ENCODE results near the gene ZNF700. TPM values are rescaled to one million over a fixed set of nuclear protein-coding genes. Genes with fewer than 3 reads are reported as not detected.

The ZNF700 gene
- total and polyA plus RNA-seq, 8 donors = 6.5 to 22.7 (median 8.1) TPM

DNA sequence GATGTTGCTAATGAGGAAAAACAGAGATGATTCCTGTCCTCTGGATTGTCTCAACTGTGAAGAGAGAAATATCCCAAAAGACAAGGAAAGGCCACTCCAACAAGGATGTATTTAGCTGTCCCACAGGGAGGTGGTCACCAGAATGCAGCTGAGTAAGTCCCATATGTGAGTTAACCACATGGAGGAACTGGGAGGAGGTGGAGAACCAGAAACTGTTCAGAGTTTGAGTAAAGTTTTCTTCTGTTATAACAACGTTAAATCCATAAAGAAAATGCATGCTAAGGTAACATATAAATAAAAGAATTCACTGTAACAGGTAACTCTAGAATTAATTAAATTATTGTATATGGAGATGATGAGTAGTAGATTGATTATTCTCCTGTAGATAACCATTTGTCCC, 45.3 kb downstream of the ZNF700 start:
- H3K4me1 ChIP-seq = no peaks in the 10 kb centered on the region
- TF ChIP-seq, protein P1, sequence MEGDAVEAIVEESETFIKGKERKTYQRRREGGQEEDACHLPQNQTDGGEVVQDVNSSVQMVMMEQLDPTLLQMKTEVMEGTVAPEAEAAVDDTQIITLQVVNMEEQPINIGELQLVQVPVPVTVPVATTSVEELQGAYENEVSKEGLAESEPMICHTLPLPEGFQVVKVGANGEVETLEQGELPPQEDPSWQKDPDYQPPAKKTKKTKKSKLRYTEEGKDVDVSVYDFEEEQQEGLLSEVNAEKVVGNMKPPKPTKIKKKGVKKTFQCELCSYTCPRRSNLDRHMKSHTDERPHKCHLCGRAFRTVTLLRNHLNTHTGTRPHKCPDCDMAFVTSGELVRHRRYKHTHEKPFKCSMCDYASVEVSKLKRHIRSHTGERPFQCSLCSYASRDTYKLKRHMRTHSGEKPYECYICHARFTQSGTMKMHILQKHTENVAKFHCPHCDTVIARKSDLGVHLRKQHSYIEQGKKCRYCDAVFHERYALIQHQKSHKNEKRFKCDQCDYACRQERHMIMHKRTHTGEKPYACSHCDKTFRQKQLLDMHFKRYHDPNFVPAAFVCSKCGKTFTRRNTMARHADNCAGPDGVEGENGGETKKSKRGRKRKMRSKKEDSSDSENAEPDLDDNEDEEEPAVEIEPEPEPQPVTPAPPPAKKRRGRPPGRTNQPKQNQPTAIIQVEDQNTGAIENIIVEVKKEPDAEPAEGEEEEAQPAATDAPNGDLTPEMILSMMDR (IDR thresholded peaks at IDR 0.05) = no peak
- H3K9me3 ChIP-seq = no peaks in the 10 kb centered on the region
- no peak overlapping the region for H3K27ac ChIP-seq
- WGBS, 2 donors = 64 to 81% methylated on average over 1 of the region's 1 CpG
- no peak for DNase-seq
- no peak for ATAC-seq
- H3K4me3 ChIP-seq = no peak overlapping the region
- no peak for FAIRE-seq
- no peaks in the 10 kb centered on the region for H3K27me3 ChIP-seq
- no peaks in the 10 kb centered on the region for H3K36me3 ChIP-seq
- intact Hi-C loops (cut with DNase I) = no loop called here

DNA sequence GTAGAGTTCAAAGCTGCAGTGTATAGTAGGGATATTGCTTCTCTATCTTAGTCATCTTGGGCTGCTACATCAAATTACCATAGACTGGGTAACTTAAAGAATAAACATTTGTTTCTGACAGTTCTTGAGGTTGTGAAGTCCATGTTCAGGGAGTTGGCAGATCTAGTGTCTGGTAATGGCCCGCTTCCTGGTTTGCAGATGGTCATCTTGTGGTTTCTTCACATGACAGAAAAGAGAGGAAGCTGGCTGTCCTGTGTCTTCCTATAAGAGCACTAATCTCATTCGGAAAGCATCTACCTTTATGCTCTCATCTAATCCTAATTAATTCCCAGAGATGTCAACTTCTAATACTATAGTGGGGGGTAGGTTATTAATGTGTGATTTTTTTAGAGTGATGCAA, 46.1 kb downstream of the ZNF700 start:
- intact Hi-C loops (cut with DNase I) = no loop called here
- peak in 2 of 4 donors; percentile 46 to 62 for ATAC-seq
- no peaks in the 10 kb centered on the region for H3K36me3 ChIP-seq
- H3K9me3 ChIP-seq = no peaks in the 10 kb centered on the region
- H3K4me3 ChIP-seq = no peak overlapping the region
- no peaks in the 10 kb centered on the region for H3K27me3 ChIP-seq
- FAIRE-seq = no peak
- no peak overlapping the region for H3K27ac ChIP-seq
- no peak for DNase-seq
- H3K4me1 ChIP-seq = no peaks in the 10 kb centered on the region
- 79 to 88% methylated on average over 2 of the region's 2 CpGs for WGBS, 2 donors
- TF ChIP-seq, protein P1 (IDR thresholded peaks at IDR 0.05) = no peak

DNA sequence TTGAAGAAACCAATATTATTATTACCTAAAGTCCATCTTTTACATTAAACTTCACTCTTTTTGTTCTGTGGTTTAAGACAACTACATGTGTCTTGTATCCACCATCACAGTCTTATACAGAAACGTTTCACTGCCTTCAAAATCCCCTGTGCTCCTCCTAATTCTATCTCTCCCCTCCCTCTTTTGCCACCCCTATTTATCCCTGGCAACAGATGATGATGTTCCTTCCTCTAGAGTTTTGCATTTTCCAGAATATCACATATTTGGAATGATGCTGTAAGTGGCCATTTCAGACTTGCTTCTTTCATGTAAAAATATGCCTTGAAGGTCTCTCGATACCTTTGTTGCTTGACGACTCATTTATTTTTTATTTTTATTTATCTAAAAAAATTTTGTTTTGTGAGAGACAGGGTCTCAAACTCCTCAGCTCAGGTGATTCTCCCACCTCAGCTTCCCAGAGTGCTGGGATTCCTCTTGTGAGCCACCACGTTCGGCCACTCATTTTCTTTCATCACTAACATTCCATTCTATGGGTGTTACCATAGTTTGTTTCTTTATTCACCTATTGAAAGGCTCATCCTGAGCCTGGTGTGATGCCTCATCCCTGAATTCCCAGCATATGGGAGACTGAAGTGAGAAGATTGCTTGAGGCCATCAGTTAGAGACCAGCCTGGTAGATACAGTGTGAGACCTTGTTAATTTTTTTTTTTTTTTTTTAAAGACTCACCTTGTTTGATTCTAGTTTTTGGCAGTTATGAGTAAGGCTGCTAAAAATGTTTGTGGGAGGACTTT, 48.3 kb downstream of the ZNF700 start:
- Histone ChIP-seq H3K9me3 (no peaks in the 10 kb centered on the region), H3K27ac (no peak overlapping the region), H3K4me3 (no peak overlapping the region), H3K36me3 (peaks cover under 1 to 12% (median 5%) of the 10 kb centered on the region in 3 donors), H3K27me3 (no peaks in the 10 kb centered on the region), H3K4me1 (no peaks in the 10 kb centered on the region)
- intact Hi-C loops (cut with DNase I) = no loop called here
- DNase-seq (no peak), FAIRE-seq (no peak), ATAC-seq (no peak)
- 83 to 87% methylated on average over 5 of the region's 5 CpGs for WGBS, 2 donors
- TF ChIP-seq, protein P1 (IDR thresholded peaks at IDR 0.05) = no peak

DNA sequence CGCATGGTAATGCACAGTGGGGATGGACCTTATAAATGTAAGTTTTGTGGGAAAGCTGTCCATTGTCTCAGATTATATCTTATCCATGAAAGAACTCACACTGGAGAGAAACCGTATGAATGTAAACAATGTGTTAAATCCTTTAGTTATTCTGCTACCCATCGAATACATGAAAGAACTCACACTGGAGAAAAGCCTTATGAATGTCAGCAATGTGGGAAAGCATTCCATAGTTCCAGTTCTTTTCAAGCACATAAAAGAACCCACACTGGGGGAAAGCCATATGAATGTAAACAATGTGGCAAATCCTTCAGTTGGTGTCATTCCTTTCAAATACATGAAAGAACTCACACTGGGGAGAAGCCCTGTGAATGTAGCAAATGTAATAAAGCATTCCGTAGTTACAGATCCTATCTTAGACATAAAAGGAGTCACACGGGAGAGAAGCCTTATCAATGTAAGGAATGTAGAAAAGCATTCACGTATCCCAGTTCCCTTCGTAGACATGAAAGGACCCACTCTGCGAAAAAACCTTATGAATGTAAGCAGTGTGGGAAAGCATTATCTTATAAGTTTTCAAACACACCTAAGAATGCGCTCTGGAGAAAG, 53.7 kb downstream of the ZNF700 start:
- DNase-seq (no peak), FAIRE-seq (no peak), ATAC-seq (no peak)
- H3K27me3 ChIP-seq = no peaks in the 10 kb centered on the region
- no peak overlapping the region for H3K27ac ChIP-seq
- no peaks in the 10 kb centered on the region for H3K4me1 ChIP-seq
- no peak overlapping the region for H3K4me3 ChIP-seq
- intact Hi-C loops (cut with DNase I) = no loop called here
- peaks cover 5 to 26% (median 5%) of the 10 kb centered on the region in 3 donors for H3K36me3 ChIP-seq
- TF ChIP-seq, protein P1 (IDR thresholded peaks at IDR 0.05) = no peak
- 95 to 96% methylated on average over 9 of the region's 9 CpGs for WGBS, 2 donors
- peaks cover 0 to 16% (median 6%) of the 10 kb centered on the region in 4 donors for H3K9me3 ChIP-seq

DNA sequence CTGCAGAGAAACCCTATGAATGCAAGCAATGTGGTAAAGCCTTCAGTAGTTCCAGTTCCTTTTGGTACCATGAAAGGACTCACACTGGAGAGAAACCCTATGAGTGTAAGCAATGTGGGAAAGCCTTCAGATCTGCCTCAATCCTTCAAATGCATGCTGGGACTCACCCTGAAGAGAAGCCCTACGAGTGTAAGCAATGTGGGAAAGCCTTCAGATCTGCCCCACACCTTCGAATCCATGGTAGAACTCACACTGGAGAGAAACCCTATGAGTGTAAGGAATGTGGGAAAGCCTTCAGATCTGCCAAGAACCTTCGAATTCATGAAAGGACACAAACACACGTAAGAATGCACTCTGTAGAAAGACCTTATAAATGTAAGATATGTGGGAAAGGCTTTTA, 54.6 kb downstream of the ZNF700 start:
- Histone ChIP-seq H3K4me1 (no peaks in the 10 kb centered on the region), H3K9me3 (peaks cover 0 to 16% (median 6%) of the 10 kb centered on the region in 4 donors), H3K27me3 (no peaks in the 10 kb centered on the region), H3K27ac (no peak overlapping the region), H3K4me3 (no peak overlapping the region), H3K36me3 (peaks cover 5 to 26% (median 5%) of the 10 kb centered on the region in 3 donors)
- ATAC-seq (no peak), DNase-seq (no peak), FAIRE-seq (no peak)
- 88 to 89% methylated on average over 4 of the region's 4 CpGs for WGBS, 2 donors
- intact Hi-C loops (cut with DNase I) = no loop called here
- TF ChIP-seq, protein P1 (IDR thresholded peaks at IDR 0.05) = no peak

Data from pancreas (tissue), 10 donors.